NCI-H2107 (cell line): ENCODE data around the gene RAB11B.
"Not testable (repeated sequence)": the region's sequence is repeated elsewhere in the genome, so short reads cannot be mapped to it uniquely, and the experiment has no call there.

ENCODE experiments used
- DNase-seq: peaks from one replicate; lab custom pipeline; 2025; lab: John Stamatoyannopoulos, UW

Gene RAB11B

GRCh38 chr19:8393871-8394250 is 3.7 kb downstream of the RAB11B start:
- no peak for DNase-seq

- no peak for DNase-seq
Measured at GRCh38 chr19:8395621-8396082, 5.5 kb downstream of the RAB11B start.

- no peak for DNase-seq
Measured at GRCh38 chr19:8396185-8396562, 6.0 kb downstream of the RAB11B start.

- no peak for DNase-seq
Measured at GRCh38 chr19:8396563-8397203, 6.5 kb downstream of the RAB11B start.

GRCh38 chr19:8397271-8397670 is 7.1 kb downstream of the RAB11B start:
- DNase-seq, result no peak

GRCh38 chr19:8397746-8398310 is 7.7 kb downstream of the RAB11B start:
- DNase-seq, result no peak

GRCh38 chr19:8398311-8398771 is 8.2 kb downstream of the RAB11B start:
- no peak for DNase-seq

GRCh38 chr19:8399681-8400188 is 9.6 kb downstream of the RAB11B start:
- DNase-seq, result no peak

- DNase-seq, result no peak
Measured at GRCh38 chr19:8401981-8402411, 11.8 kb downstream of the RAB11B start.

GRCh38 chr19:8403098-8403819 is 13.1 kb downstream of the RAB11B start:
- no peak for DNase-seq

- DNase-seq, result no peak
Measured at GRCh38 chr19:8403820-8404109, 13.6 kb downstream of the RAB11B start.

GRCh38 chr19:8404391-8405151 is 14.4 kb downstream of the RAB11B start:
- no peak for DNase-seq

- not testable (repeated sequence) for DNase-seq
Measured at GRCh38 chr19:8410718-8411117, 20.6 kb downstream of the RAB11B start.

GRCh38 chr19:8412783-8413628 is 22.8 kb downstream of the RAB11B start, which contains the start of gene MARCHF2:
Gene MARCHF2 (plus strand): TSS chr19:8413305. CDS start chr19:8421841, 8,536 bp downstream.
- peak; percentile 94 for DNase-seq

GRCh38 chr19:8413629-8413995 is 23.5 kb downstream of the RAB11B start:
- no peak for DNase-seq

- no peak for DNase-seq
Measured at GRCh38 chr19:8416796-8417195, 26.6 kb downstream of the RAB11B start.

- DNase-seq, result no peak
Measured at GRCh38 chr19:8421484-8422461, 31.6 kb downstream of the RAB11B start.

- DNase-seq, result no peak
Measured at GRCh38 chr19:8423817-8424223, 33.7 kb downstream of the RAB11B start.

GRCh38 chr19:8425331-8425730 is 35.2 kb downstream of the RAB11B start:
- not testable (repeated sequence) for DNase-seq

GRCh38 chr19:8426283-8426682 is 36.1 kb downstream of the RAB11B start:
- no peak for DNase-seq
